GM11168 (cell line): ENCODE measurements around the gene ZNF423.

Source experiments
- in situ Hi-C: fragments of 300-500 bp; cut with MboI; formaldehyde crosslinking; loops from one replicate; pipeline ENCODE4 v1.12.0; 2022; ENCODE audit warnings: low sequenced_read_pairs; ENCODE audit not compliant: unreplicated experiment

ZNF423 gene

DNA sequence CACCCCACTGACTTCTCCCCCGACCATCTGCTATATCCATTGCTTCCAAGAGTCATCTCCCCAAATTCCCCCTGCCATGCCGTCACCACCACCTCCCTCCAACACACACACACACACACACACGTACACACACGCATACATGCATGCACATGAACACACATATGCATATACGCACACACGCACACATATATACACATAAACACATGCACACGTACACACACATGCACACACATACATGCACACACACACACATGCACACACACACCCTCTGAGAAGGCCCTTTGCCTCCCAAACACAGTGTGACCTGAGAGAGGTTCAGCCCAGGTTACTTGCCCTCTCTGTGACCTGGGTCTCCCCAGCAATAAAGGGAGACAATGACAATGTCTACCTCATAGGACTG lies 95.1 kb downstream of the ZNF423 start:
- in situ Hi-C loops = no loop called here

DNA sequence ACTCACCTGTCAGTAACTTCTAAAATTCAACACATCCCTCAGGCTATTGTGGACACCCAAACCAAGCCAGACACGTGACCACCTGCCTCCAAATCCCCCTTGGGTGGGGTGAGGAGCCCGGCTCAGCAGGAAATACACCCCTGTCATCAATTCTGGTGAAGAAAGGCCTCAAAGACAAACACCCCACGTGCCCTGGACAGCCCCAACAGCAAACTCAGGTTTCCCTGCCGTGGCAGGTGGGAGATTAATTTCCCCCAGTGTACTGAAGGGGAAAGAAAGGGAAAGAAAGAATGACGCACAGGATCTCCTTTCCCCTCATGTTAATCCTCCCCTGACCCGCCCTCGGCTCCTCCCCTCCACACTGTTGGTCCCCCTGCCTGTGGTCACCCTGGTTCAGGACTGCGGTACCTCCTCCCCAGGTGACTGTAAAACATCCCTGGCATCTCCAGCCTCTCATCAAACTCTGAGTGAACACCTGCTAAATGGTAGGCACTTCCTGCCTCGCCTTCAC lies 98.3 kb downstream of the ZNF423 start:
- in situ Hi-C loops = no loop called here

DNA sequence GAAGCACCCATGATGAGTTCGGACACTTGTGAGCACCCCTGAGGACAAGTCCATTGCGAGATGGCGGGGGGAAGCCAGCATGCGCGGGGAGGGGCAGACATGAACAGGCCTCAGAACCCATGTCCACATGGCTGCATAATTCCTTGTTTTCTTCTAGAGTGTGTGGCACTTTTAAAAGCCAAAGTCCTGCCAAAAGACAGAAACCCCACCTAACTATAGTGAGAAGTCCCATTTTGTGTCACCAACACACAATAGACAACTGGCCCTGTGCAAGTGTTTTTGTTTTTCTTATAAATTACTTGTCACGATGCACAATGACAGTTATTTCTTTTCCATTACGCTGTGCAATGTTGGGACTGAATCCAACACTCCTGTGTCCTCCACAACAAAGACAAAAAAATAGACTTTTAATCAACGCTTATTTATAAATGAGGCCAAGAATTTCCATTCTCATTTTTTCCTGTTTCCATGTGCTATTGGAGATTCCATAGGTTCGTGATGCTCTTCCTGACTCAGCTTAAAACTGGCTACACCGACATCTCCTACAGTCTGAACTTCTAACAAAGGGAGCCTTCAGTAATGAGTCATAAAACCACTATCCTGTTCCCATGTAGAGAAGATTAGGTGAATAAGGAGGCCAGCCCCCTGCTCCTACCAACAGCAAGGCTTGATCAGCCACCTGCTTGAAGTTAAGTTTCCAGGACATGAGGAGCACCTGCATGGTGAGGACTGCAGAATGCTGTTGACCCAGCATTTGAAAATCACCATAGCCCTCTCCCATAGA lies 98.9 kb downstream of the ZNF423 start:
- in situ Hi-C loops = no loop called here

DNA sequence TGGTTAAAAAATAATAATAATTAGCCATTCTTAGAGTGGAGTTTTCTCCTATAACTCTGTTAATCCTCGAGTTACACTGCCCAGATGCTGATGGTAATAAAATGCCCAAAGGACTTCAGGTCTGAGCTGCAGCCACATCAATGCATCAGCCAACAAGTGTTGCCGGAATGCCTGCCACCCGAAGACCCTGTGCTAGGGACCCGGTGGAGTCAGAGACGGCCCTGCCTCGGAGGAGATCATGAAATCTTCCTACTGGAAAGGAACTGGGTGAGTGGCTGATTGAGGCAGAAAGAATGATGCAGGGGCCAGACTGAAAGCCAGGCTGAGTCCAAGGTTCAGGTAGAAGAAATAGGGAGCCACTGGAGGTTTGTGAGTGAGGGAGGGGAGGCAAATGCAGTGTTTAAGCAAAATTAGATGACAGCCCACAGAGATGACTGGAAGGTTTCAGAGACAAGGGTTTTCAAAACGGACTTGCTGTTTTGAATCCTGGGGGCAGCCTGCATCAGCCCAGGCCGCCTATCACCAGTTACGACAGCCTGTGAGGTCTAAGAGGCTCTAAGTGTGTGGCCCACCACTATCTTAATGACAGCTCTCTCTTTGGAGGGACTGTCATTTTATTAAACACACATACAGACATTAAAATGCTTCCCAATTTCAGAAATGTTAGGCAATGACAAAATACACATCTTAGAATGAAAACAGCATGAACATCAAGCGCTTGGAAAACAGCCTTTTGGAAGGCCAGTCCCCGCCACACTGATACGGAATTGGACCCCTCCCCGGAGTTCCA lies 100.0 kb downstream of the ZNF423 start:
- in situ Hi-C loops = no loop called here

DNA sequence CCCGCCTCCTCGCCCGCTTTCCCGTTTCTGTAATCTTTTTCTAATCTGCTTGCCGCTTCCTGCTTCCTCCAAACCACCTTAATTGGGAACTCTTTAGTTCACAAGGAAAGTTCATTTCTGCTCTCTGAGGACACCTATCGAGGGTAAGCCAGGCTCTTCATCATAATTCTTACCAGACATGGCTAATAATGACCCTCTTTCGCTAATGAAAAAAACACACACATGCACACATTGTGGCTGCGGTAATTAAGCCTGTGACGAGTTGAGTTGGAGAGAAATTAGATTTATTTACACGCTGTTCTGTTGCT lies 100.6 kb downstream of the ZNF423 start:
- in situ Hi-C loops = no loop called here

DNA sequence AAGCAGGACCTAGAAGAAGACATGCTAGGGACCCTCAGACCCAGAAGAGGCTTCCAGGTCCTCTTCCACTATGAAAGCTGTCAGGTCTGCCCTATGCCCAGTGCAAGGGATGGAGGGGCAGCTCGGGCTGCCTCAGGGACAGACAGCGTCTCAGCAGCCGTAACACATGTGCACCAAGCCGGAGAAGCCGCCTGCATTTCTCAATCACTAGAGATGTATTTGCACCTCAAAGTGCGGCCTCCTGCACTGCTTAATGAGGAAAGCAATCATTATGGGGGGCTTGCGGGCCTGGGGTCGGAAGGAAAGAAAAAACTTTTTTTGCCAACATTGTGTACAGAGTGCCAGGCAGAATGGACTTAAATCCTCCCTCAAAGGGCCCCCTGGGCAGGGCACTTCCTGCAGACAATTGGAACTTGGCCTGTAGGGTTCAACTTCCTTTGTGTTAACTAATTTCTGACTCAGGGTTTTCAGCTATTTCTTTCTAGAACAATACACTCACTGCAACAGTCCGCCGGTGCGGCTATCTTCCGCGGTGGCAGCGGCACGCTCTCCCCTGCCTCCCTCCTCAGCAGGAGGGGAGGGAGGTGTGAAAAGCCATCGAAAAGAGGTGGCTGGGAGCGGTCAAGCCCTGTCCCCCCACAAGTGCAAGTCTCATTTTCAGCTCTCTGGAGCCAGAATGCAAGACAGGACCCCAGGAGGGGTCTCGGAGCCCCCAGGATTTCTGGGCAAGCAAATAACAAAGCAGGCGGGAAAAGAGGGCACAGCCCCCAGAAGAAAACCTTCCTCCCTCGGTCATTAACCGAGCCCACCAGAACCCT lies 101.2 kb downstream of the ZNF423 start:
- in situ Hi-C loops = no loop called here

DNA sequence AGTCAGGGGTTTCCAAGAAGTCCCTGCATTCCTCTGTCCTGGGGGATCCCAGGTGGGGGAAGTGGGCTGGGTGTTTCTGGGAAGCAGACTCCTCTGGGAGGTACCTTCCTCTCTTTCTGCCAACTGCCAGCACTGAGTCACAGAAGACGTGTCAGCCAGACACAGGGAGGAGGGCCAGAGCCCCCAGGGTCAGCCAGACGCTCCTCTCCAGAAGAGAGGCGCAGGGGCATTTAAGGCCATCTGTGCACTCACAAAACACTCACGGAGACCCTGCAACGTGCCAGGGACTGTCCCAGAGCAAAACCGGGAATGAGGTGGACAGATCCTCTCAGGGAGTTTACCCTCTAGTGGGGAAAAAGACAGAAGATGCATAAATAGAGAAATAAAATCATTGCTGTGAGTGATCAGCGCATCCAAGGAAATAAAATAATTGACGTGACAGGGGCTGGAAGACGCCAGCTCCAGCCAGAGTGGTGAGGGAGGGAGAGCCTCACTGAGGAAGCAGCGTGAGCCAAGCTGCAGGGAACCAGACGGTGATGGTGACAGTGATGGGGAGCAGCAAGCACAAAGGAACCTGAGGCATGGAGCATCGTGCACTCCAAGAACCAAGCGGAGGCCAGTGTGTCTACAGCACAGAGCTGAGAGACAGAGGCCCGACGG lies 105.4 kb downstream of the ZNF423 start:
- in situ Hi-C loops = no loop called here

DNA sequence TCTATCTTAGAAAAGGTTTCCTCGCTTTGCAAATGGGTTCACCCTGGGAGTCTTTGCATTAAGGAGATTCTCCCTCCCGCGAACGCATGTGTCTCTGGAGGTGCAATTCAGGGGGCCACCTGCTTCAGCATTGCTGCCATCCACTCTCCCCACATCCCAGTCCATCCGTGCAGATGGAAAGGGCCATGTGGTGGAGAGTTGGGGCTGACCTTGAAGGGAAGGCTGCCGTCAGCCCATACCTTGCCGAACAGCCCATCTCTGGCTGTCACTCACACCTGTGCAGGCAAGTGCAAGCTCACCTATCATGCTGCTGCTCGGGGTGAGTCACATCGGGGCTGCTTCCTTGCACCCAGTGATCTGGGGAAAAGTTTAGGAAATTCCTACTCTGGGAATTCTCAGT lies 106.1 kb downstream of the ZNF423 start:
- in situ Hi-C loops = no loop called here

DNA sequence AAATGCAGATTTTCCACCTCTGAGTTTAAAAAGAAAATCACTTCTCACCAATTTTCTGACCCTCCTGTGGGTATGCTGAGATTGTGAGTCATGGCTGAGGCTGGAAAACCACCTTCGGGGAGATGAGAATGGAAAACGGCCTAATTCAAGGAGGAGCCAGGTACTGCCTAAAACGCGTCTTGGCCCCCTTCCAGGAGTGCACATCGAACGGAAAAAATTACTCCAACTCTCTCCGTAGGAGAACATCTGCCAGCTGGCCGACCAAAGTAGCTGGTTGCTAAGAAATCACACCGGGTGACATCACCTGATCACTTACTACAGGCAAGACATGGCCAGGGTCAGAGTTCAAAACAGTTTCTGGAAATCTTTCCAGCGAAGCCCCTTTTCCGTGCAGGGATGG lies 107.6 kb downstream of the ZNF423 start:
- in situ Hi-C loops = no loop called here

DNA sequence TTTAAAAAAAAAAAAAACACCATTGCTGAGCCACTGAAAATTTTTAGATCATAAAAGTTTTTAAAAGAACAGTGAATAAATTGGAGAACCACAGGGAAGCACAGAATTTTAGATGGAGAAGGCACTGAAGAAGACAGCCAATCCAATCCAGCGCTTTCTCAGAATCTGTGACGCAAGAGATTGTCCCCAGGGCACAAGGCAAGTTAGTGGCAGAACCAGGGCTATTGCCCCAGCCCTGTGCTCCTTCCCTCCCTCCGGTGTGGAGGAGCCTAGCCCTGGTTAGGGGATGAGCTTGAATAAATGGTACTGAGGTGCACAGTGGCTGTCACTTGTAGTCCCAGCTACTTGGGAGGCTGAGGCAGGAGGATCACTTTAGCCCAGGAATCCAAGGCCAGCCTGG lies 108.3 kb downstream of the ZNF423 start:
- in situ Hi-C loops = no loop called here

DNA sequence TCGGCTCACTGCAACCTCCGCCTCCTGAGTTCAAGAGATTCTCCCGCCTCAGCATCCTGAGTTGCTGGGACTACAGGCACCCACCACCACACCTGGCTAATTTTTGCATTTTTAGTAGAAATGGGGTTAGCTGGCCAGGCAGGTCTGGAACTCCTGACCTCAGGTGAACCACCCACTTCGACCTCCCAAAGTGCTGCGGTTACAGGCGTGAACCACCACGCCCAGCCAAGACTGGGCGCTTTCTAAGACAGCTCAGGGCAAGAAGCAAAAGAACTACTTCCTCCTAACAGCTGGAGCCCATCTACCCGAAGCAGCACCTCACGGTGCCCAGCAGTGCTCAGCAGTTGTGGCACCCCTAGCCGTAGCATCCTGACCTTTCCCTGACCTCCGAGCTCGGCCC lies 109.4 kb downstream of the ZNF423 start:
- in situ Hi-C loops = no loop called here

DNA sequence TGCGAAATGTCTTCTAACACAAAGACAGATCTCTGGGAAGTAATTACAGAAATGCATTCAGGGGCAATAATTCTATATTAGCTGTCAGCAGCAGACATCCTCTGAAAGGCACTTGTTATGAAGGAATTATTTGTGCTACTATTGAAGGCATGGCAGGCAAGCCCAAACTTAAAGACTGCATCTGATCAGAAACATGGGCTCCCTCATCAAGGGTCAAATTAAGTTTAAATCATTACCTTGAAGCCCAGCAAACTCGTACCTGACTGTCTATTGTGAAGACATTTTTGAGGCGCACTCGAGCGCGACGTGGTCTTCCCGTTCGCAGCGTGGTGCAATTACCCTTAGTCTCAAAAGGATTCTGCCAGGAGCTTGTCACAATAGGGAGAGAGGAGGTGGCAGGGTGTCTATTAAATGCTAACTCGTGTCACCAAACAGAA lies 110.6 kb downstream of the ZNF423 start:
- in situ Hi-C loops = no loop called here

DNA sequence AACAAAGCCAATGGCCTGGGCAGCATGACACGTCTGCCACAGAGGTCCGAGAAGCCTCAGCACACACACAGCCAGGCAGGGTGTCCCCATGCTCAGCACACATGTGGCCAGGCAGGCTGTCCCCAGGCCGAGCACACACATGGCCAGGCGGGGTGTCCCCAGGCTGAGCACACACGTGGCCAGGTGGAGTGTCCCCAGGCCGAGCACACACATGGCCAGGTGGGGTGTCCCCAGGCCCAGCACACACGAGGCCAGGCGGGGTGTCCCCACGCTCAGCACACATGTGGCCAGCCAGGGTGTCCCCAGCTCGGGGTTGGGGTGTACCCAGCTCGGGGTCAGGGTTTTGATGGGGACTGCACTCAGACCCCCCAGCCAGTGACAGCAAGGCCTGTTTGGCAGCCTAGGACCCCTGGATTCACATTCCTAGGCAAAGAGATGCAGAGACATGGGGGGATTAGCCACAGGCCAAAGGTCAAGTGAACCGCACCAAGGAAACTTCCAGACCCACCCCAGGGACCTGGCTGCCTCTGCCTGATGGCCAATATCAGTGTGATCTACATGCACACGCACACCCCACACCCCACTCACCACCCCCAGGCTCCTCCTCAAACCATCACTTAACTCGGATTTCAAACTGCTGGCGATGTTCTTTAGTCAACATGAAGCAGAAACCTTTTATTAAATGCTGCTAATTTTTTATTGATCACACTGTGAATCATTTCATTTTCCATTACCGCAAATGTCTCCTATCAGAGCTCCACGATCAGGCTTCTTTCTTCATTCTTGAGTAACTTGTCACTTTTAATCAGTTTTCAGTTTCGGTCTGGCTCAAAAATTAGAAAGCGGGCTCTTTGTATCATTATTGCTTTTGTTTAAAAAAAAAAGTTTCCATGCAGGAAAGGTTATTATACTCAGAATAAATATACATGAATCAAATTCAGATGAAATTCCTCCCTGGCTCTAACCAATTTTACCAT lies 111.4 kb downstream of the ZNF423 start:
- in situ Hi-C loops = no loop called here

DNA sequence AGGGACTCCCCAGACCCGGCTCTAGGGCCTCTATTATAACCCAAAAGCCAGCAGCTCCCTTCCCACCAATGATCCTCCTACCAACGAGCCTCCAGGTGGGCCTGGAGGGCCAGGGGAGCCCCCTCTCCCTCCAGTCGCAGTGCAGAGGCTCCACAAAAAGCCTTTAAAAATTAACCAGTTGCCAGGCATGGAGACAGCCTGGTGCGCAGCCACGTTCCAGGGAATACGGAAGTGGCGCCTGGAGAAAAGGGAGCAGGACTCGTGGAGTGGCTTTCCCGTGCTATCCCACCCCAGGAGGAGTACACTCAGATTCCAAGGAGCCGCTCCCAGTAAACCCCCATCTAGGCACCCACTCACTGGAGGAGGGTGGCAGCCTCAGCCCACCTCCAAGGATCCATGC lies 112.3 kb downstream of the ZNF423 start:
- in situ Hi-C loops = no loop called here

DNA sequence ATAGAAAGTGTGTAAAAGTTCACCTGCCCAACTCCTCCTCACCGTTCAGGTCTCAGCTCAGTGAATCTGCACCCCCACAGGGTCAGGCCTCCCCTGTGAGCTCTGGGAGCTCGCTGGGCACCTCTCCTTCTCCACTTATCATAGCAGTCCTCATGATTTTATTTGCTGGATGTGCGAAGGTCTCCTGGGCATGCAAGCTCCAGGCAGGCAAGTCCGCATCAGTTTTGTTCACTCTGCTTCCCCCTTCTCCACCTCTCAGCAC lies 112.8 kb downstream of the ZNF423 start:
- in situ Hi-C loops = no loop called here

DNA sequence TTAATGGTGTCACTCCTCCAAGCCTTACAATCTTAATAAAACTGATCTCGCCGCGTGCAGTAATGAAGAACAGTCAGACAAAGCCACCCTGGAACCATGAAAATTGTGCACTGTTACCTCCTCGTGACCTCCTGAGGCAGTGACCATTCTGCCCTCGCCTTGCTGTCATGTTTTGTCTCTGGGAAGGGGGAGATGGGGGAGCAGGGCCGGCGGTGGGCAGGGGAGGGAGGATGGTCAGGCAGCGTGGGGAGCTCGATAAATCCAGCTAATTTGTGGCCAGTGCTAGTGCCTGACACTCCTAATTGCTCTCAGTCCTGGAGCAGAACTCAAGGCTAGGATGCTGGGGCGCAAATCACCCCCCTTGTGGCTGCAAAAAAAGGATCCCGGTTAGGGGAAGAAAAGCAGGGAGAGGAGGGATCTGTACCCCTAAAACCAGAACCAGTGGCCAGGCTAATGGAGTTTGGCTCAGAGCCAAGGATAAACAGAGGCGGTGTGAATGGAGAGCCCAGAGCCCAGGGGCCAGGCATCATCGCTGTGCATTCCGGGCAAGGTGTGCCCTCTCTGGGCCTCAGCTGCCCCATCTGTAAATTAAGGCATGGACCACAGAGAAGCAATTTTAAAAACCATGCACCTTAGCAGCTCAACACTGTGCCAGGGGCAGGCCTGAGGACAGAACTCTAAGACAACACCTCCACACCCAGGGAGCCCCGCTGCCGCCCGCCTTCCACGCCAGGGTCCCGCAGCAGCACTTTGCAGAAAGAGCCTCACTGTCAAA lies 113.3 kb downstream of the ZNF423 start:
- in situ Hi-C loops = no loop called here

DNA sequence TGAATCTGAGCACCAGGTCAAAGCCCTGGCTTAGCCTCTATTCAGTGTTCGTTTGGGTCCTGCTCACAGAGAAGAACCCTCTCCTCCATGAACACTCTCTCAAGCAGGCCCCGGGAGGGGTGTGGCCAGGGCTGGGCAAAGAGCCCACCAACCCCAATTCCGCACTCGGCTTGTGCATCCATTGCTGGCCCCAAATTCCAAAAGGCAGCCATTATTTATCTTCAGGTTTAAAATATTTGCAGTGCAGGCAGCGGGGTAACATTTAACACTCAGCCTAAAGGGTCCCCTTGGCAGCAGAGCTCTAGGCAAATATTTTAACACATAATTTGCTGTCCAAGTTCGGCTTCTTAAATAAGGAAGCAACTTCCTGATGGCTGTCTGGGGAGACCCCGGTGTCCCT lies 115.7 kb downstream of the ZNF423 start:
- in situ Hi-C loops = no loop called here

DNA sequence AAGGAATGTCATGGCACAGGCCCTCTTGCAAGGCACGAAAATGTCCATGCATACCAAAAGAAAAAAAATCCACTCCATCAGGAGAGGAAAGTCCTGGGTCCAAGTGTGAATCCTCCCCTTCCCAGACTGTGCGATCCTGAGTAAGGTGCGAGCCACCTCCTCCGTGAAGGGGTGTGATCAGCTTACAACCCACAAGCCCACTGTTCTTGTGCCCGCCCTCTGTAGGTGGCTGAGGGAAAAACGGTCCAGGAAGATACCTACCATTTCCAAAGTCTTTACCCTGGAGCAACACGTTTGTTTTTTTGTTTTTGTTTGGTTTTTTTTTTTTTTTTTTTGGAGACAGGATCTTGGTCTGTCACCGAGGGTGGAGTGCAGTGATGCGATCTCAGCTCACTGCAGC lies 116.5 kb downstream of the ZNF423 start:
- in situ Hi-C loops = no loop called here

DNA sequence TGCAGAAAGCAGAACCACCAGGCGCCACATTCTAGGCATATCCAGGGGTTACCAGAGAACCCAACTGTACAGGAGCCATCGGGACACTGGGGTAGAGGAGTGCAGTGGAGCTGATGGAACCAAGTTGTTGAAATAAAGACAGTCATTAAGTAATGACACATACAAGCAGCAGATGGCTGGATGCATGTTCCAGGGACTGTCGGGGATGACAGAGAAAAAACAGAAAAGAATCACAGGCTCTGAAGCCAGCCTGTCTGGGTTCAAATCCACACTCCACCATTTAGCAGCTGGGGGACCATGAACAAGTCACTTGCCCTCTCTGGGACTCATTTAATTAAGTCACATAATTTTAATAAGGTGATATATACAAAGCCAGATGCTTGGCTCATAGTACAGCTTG lies 117.1 kb downstream of the ZNF423 start:
- in situ Hi-C loops = no loop called here
